Stomach (tissue), 4 donors: ENCODE results near the gene ATP11C.

ENCODE experiments used
- EP300 ChIP-seq: sonication (generic); formaldehyde crosslinking; IDR thresholded peaks from one replicate; pipeline ENCODE4 v1.6.1; 2017; ENCODE audit warnings: antibody characterized with exemption
- POLR2A ChIP-seq, 4 donors: fragments of 450-650 bp; IDR thresholded peaks; one replicate each; pipeline ENCODE4 v1.6.1; 2016; ENCODE audit warnings: antibody characterized with exemption in 4 of 4, control low read depth in 2 of 4, mild to moderate bottlenecking in 1 of 4, moderate library complexity in 1 of 4
- POLR2AphosphoS5 ChIP-seq, 3 donors: sonication (generic); formaldehyde crosslinking; IDR thresholded peaks; one replicate each; pipeline ENCODE4 v1.6.1; 2016; ENCODE audit warnings: antibody characterized with exemption in 3 of 3
- TF ChIP-seq, protein P1 (sequence below), 7 experiments: fragments of 450-650 bp in 4 of 7; fragments of 200-600 bp in 3 of 7; sonication (generic) in 3 of 7; IDR thresholded peaks; one replicate each; pipeline ENCODE4 v1.5.1; 2016 to 2019; ENCODE audit warnings: antibody characterized with exemption in 7 of 7, control low read depth in 2 of 7, mild to moderate bottlenecking in 1 of 7

DNA sequence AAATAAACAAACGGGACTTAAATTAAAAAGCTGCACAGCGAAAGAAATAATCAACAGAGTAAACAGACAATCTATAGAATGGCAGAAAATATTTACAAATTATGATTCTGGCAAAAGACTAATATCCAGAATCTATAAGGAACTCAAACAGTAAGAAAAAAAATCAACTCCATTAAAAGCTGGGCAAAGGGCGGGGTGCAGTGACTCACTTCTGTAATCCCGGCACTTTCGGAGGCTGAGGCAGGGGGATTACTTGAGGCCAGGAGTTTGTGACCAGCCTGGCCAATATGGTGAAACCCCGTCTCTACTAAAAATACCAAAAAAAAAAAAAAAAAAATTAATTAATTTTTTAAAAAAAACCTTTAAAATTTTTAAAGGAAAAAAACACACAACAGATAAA lies 109.0 kb downstream of the ATP11C start:
- TF ChIP-seq POLR2A (IDR thresholded peaks at IDR 0.05), result no peak
- TF ChIP-seq, protein P1, sequence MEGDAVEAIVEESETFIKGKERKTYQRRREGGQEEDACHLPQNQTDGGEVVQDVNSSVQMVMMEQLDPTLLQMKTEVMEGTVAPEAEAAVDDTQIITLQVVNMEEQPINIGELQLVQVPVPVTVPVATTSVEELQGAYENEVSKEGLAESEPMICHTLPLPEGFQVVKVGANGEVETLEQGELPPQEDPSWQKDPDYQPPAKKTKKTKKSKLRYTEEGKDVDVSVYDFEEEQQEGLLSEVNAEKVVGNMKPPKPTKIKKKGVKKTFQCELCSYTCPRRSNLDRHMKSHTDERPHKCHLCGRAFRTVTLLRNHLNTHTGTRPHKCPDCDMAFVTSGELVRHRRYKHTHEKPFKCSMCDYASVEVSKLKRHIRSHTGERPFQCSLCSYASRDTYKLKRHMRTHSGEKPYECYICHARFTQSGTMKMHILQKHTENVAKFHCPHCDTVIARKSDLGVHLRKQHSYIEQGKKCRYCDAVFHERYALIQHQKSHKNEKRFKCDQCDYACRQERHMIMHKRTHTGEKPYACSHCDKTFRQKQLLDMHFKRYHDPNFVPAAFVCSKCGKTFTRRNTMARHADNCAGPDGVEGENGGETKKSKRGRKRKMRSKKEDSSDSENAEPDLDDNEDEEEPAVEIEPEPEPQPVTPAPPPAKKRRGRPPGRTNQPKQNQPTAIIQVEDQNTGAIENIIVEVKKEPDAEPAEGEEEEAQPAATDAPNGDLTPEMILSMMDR (IDR thresholded peaks at IDR 0.05), result no peak
- TF ChIP-seq POLR2AphosphoS5 (IDR thresholded peaks at IDR 0.05), result no peak
- no peak for TF ChIP-seq EP300
